Panc1 (cell line): Measurements from ENCODE around the gene SERPINA3. TPM values are rescaled to one million over a fixed set of nuclear protein-coding genes. Genes with fewer than 3 reads are reported as not detected.

ENCODE experiments used
- ATAC-seq: fragments of 200-7000 bp; cut with Tn5 transposase; 2 replicates; pipeline ENCODE4 v1.9.1; 2020; ENCODE audit warnings: mild to moderate bottlenecking, moderate library complexity
- BruUV-seq: library from RNA; stranded (reverse); fragments of 400-500 nt; replicated peaks from 2 replicates; lab custom pipeline; 2021; lab: Mats Ljungman, UMichigan
- CTCF ChIA-PET: fragments of 300-600 bp; sonication (Branson Sonifier 250); formaldehyde crosslinking; loops from one replicate; lab custom pipeline; 2022; ENCODE audit warnings: antibody characterized with exemption; lab: Charles Lee
- POLR2A ChIA-PET: fragments of 300-600 bp; sonication (Branson Sonifier 250); formaldehyde crosslinking; loops from one replicate; lab custom pipeline; 2022; ENCODE audit warnings: antibody characterized with exemption; lab: Charles Lee
- DNase-seq: peaks from one replicate; pipeline ENCODE4 v3.0.0-alpha.2; 2010; ENCODE audit warnings: low read depth, low spot score
- H3K27ac ChIP-seq: 2 replicates; pipeline ENCODE4 v1.5.1; 2011; ENCODE audit warnings: mild to moderate bottlenecking, low read length, inconsistent platforms
- H3K27me3 ChIP-seq: fragments of 200-500 bp; sonication (Bioruptor generic); 2 replicates; pipeline ENCODE4 v1.6.0; 2014; ENCODE audit warnings: low read length, inconsistent platforms; ENCODE audit not compliant: control insufficient read depth, insufficient read depth
- H3K36me3 ChIP-seq: fragments of 200-500 bp; sonication (Bioruptor generic); 2 replicates; pipeline ENCODE4 v1.5.1; 2014; ENCODE audit warnings: inconsistent platforms, mild to moderate bottlenecking, low read length, moderate library complexity; ENCODE audit not compliant: control insufficient read depth, insufficient read depth
- H3K4me1 ChIP-seq: 2 replicates; pipeline ENCODE4 v1.5.1; 2011; ENCODE audit warnings: inconsistent platforms, mild to moderate bottlenecking, low read length, moderate library complexity; ENCODE audit not compliant: control insufficient read depth, insufficient read depth
- H3K4me3 ChIP-seq, 2 experiments: 2 replicates each; pipeline ENCODE4 v1.5.1; 2011 to 2012; ENCODE audit warnings: low read depth in 2 of 2, low read length in 2 of 2, mild to moderate bottlenecking in 2 of 2, inconsistent platforms in 1 of 2, moderate library complexity in 1 of 2
- H3K9me3 ChIP-seq: fragments of 200-500 bp; sonication (Bioruptor generic); 2 replicates; pipeline ENCODE4 v1.5.1; 2014; ENCODE audit warnings: low read depth, mild to moderate bottlenecking, inconsistent platforms, low read length, moderate library complexity; ENCODE audit not compliant: control insufficient read depth, insufficient read depth
- CTCF ChIP-seq: fragments of 450-650 bp; IDR thresholded peaks from 2 replicates; pipeline ENCODE4 v1.5.1; 2017; ENCODE audit warnings: mild to moderate bottlenecking
- POLR2AphosphoS5 ChIP-seq: IDR thresholded peaks from 2 replicates; pipeline ENCODE4 v1.6.1; 2012; ENCODE audit warnings: mild to moderate bottlenecking, low read depth, low read length, moderate library complexity
- SIN3A ChIP-seq: IDR thresholded peaks from 2 replicates; pipeline ENCODE4 v1.6.1; 2012; ENCODE audit warnings: low read depth, mild to moderate bottlenecking, low read length, moderate library complexity, borderline replicate concordance; ENCODE audit not compliant: insufficient read depth
- TCF7L2 ChIP-seq: IDR thresholded peaks from 2 replicates; pipeline ENCODE4 v1.6.1; 2011; ENCODE audit warnings: mild to moderate bottlenecking, low read depth, low read length, inconsistent platforms
- in situ Hi-C: cut with HindIII; loops from 2 replicates; pipeline ENCODE4 v1.10.0; 2016; ENCODE audit warnings: low sequenced_read_pairs, low pct_unique_long_range_greater_than_20kb
- intact Hi-C: fragments of 100-400 bp; cut with micrococcal nuclease; formaldehyde crosslinking; loops from one replicate; pipeline ENCODE4 v1.10.0; 2022; ENCODE audit not compliant: unreplicated experiment
- total RNA-seq: library from RNA; stranded (reverse); gene quantifications from one replicate; pipeline ENCODE4 v1.2.1, GENCODE V29; 2021; ENCODE audit not compliant: unreplicated experiment
- TF ChIP-seq, protein P1 (sequence below), 2 experiments: IDR thresholded peaks; 2 replicates each; pipeline ENCODE4 v1.6.1; 2011 to 2012; ENCODE audit warnings: low read depth in 2 of 2, control low read depth in 1 of 2, low read length in 1 of 2, mild to moderate bottlenecking in 1 of 2, moderate library complexity in 1 of 2; ENCODE audit not compliant: insufficient read depth in 1 of 2

Gene SERPINA3
- total RNA-seq, 1 experiment from 2014 or later = 5.7 TPM

DNA sequence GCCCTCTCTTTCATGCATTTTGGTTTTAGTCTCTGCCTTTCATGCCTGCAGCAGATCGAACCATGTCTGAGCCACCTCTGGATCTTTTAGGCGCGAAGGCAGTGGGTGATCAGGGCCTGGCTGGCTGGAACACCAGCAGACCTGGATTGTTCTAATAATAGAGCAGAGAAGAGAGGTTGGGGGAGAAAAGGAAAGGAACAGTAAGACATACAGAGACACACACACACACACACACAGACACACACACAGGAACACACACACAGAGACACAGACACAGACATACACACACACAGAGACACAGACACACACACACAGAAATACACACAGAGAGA, 38.2 kb downstream of the SERPINA3 start:
- no peak for ATAC-seq

DNA sequence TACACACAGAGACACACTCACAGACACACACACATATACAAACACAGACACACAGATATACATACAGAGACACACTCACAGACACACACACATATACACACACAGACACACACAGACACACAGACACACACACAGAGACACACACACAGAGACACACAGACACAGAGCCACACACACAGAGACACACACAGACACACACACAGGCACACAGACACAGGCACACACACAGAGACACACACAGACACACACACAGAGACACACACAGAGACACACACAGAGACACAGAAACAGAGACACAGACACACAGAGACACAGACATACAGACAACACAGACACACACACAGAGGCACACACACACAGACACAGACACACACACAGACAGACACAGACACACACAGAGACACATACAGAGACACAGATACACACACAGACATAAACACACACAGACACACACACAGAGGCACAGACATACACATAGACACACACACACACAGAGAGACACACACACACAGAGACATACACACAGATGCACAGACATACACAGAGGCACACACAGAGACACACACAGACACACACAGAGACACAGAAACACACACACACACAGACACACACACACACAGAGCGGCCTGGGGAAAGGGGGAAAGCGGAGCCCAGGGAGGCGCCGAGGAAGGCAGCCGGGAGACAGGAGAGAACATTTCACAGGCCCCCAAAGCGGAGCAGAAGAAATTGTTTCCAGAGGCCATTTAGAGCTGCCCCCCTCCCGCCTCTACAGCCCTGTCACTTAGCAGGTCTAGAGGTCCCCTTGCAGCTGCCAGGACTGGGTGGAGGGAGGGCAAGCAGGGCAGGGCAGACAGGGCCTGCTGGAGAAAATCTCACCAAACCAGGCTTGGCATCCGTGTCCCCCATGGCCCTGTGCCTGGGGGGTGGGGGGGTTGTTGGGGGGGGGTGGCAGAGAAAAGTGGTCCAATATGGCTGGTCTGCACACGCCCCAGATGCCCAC, 38.9 kb downstream of the SERPINA3 start:
- ChIA-PET CTCF (no interaction called here), POLR2A (no interaction called here)
- Histone ChIP-seq H3K9me3 (no peaks in the 10 kb centered on the region), H3K27me3 (no peaks in the 10 kb centered on the region), H3K27ac (no peak overlapping the region), H3K4me3 (no peak overlapping the region), H3K4me1 (no peaks in the 10 kb centered on the region), H3K36me3 (no peaks in the 10 kb centered on the region)
- BruUV-seq = no TSS peak
- intact Hi-C loops = no loop called here
- in situ Hi-C loops = no loop called here
- no peak for ATAC-seq
- no peak for DNase-seq
- TF ChIP-seq POLR2AphosphoS5 (no peak), SIN3A (no peak), TCF7L2 (no peak), CTCF (no peak)
- TF ChIP-seq, protein P1, sequence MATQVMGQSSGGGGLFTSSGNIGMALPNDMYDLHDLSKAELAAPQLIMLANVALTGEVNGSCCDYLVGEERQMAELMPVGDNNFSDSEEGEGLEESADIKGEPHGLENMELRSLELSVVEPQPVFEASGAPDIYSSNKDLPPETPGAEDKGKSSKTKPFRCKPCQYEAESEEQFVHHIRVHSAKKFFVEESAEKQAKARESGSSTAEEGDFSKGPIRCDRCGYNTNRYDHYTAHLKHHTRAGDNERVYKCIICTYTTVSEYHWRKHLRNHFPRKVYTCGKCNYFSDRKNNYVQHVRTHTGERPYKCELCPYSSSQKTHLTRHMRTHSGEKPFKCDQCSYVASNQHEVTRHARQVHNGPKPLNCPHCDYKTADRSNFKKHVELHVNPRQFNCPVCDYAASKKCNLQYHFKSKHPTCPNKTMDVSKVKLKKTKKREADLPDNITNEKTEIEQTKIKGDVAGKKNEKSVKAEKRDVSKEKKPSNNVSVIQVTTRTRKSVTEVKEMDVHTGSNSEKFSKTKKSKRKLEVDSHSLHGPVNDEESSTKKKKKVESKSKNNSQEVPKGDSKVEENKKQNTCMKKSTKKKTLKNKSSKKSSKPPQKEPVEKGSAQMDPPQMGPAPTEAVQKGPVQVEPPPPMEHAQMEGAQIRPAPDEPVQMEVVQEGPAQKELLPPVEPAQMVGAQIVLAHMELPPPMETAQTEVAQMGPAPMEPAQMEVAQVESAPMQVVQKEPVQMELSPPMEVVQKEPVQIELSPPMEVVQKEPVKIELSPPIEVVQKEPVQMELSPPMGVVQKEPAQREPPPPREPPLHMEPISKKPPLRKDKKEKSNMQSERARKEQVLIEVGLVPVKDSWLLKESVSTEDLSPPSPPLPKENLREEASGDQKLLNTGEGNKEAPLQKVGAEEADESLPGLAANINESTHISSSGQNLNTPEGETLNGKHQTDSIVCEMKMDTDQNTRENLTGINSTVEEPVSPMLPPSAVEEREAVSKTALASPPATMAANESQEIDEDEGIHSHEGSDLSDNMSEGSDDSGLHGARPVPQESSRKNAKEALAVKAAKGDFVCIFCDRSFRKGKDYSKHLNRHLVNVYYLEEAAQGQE (IDR thresholded peaks at IDR 0.05; ENCODE audit: insufficient read depth in 1 of 2, low read depth in 2 of 2, low read length in 1 of 2) = no peak

More for the DNA sequence above, 38.2 kb downstream of the SERPINA3 start:
- no TSS peak for BruUV-seq
- H3K4me3 ChIP-seq = no peak overlapping the region
- ChIA-PET CTCF (no interaction called here), POLR2A (interaction anchor here (0.7 kb wide), 1 partner anchor 235 kb away, joined by 3 read pairs; no protein-coding TSS in a partner anchor)
- no peak overlapping the region for H3K27ac ChIP-seq
- intact Hi-C loops (no loop called here), in situ Hi-C loops (no loop called here)
- DNase-seq = no peak
- no peak for TF ChIP-seq CTCF
- no peak for TF ChIP-seq TCF7L2
- no peak for TF ChIP-seq POLR2AphosphoS5
- no peak for TF ChIP-seq SIN3A
- TF ChIP-seq, protein P1 (IDR thresholded peaks at IDR 0.05; ENCODE audit: insufficient read depth in 1 of 2, low read depth in 2 of 2, low read length in 1 of 2) = no peak
- no peaks in the 10 kb centered on the region for H3K27me3 ChIP-seq
- H3K9me3 ChIP-seq = no peaks in the 10 kb centered on the region
- no peaks in the 10 kb centered on the region for H3K4me1 ChIP-seq
- no peaks in the 10 kb centered on the region for H3K36me3 ChIP-seq
